ENCODE measurements around the gene STX16. TPM values are rescaled to one million over a fixed set of nuclear protein-coding genes. Genes with fewer than 3 reads are reported as not detected.
A peak's percentile ranks its signal among the peaks of the same experiment; 100 is the strongest.

STX16 gene
- total RNA-seq, 2 experiments from 2014 or later, result 101 to 110 TPM

DNA sequence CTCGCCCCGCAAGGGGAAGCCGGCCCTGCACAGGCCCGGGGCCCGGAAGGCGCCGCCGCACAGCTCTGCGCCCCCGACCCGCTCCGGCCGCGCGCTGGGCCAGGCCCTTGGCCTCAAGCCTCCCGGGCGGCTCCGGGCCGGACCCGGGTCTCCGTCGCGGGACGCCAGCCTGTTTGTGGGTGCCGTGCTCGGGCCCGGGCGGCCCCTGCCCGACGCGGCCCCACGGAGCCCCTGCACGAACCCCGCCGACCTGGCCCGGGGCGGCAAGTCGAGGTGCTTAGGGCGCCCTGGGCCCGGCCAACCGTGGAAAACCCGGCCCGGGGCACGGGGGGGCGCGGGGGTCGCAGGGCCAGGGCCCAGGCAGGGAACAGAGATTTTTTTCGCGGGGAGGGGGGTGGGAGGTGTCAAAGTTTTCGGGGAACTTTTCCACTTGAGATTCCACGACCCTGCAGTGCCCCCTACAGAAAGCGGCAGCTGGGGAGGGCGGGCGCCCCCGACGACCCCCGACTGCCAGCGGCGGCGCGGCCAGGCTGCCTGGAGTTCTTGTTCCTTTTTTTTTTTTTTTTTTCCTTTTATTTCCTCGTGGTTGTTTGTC, 805 bp upstream of the STX16 start:
- intact Hi-C loops (cut with DNase I, micrococcal nuclease), result loop anchor here (1.0 to 5.0 kb wide), 17 partner anchors 42 to 1298 kb away; partner anchors contain the start of genes GNAS (in 2 of the 2), GNAS-AS1 (in 1 of the 2), NELFCD (in 1 of the 2) and NPEPL1 (in 1 of the 2)
- DNase-seq (peak; percentile 53), ATAC-seq (no peak)
- peak overlapping the region; percentile 100 for H3K27ac Mint-ChIP-seq
- ChIA-PET POLR2A (interaction anchor here (0.5 to 2.6 kb wide), 3 partner anchors 10 to 415 kb away, joined by 3 to 23 read pairs (median 5); no protein-coding TSS in a partner anchor), CTCF (interaction anchor here (0.6 to 2.4 kb wide), 14 partner anchors 9 to 805 kb away, joined by 3 to 20 read pairs (median 3); no protein-coding TSS in a partner anchor)
- H3K4me1 Mint-ChIP-seq, result peaks cover 12% of the 10 kb centered on the region
- no peaks in the 10 kb centered on the region for H3K27me3 Mint-ChIP-seq
- H3K9me3 Mint-ChIP-seq (ENCODE audit: low read depth), result no peaks in the 10 kb centered on the region
- H3K36me3 Mint-ChIP-seq (ENCODE audit: low read depth), result peaks cover 23% of the 10 kb centered on the region
- H3K4me3 Mint-ChIP-seq, result peak overlapping the region; percentile 100

DNA sequence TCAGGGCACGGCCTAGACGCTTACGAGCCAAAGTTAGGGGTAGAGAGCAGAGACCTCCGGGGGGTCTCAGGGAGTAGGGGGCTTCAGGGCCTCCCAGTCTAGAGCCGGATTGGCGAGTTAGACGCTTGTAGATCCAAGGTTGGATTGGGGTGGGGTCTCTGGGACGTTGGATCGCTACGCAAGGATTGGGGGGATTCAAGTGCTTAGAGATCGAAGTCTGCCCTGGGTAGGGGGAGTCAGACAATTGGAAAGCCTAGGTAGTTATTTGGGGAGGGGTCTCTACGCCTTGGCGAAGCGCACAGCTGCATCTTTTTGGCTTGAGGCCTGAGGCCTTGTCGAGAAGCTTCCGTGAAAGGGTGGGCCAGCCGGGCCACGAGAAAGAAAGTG, 469 bp downstream of the STX16 start:
- H3K36me3 Mint-ChIP-seq (ENCODE audit: low read depth), result peaks cover 30% of the 10 kb centered on the region
- H3K27me3 Mint-ChIP-seq, result no peaks in the 10 kb centered on the region
- ChIA-PET CTCF (interaction anchor here (0.7 to 2.4 kb wide), 16 partner anchors 8 to 804 kb away, joined by 3 to 20 read pairs (median 4); no protein-coding TSS in a partner anchor), POLR2A (interaction anchor here (0.6 to 2.6 kb wide), 8 partner anchors 9 to 416 kb away, joined by 3 to 23 read pairs (median 4); no protein-coding TSS in a partner anchor)
- no peak for DNase-seq
- peak overlapping the region; percentile 100 for H3K4me3 Mint-ChIP-seq
- H3K27ac Mint-ChIP-seq, result peak overlapping the region; percentile 100
- no peaks in the 10 kb centered on the region for H3K9me3 Mint-ChIP-seq (ENCODE audit: low read depth)
- peaks cover 25% of the 10 kb centered on the region for H3K4me1 Mint-ChIP-seq
- no peak for ATAC-seq
- intact Hi-C loops (cut with DNase I, micrococcal nuclease), result loop anchor here (1.0 to 5.0 kb wide), 15 partner anchors 41 to 1299 kb away; partner anchors contain the start of genes NPEPL1 (in 2 of the 2), GNAS (in 1 of the 2), GNAS-AS1 (in 1 of the 2) and PMEPA1 (in 1 of the 2)

DNA sequence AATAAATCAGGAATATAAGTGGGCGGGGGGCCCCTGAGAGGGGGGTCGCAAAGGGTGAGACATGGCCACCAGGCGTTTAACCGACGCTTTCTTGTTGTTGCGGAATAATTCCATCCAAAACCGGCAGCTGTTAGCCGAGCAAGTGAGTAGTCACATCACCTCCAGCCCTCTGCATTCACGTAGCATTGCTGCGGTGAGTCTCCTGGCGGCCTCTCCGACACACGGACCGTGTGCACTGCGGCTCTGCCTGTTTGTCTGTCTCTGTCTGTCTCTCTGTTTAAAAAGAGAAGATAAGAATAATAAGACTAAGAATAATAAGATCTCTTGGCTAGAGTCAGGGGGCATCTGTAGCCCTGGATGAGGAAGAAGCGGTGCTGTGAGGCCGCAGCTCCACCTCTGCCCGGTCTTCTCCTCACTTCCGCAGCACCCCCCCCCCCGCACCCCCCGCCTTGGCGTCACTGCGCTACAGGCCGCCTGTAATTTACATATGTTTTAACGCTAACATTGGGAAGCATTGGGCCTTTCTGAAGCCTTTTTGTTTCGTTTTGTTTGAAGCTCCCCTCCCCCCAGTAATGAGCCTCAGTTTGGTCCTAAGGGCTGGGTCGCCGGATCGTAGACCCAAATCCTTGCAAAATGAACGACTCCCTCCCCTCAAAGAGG, 993 bp downstream of the STX16 start:
- no peaks in the 10 kb centered on the region for H3K9me3 Mint-ChIP-seq (ENCODE audit: low read depth)
- CTCF ChIA-PET, result interaction anchor here (0.6 to 1.1 kb wide), 8 partner anchors 11 to 1254 kb away, joined by 3 to 6 read pairs (median 3); no protein-coding TSS in a partner anchor

DNA sequence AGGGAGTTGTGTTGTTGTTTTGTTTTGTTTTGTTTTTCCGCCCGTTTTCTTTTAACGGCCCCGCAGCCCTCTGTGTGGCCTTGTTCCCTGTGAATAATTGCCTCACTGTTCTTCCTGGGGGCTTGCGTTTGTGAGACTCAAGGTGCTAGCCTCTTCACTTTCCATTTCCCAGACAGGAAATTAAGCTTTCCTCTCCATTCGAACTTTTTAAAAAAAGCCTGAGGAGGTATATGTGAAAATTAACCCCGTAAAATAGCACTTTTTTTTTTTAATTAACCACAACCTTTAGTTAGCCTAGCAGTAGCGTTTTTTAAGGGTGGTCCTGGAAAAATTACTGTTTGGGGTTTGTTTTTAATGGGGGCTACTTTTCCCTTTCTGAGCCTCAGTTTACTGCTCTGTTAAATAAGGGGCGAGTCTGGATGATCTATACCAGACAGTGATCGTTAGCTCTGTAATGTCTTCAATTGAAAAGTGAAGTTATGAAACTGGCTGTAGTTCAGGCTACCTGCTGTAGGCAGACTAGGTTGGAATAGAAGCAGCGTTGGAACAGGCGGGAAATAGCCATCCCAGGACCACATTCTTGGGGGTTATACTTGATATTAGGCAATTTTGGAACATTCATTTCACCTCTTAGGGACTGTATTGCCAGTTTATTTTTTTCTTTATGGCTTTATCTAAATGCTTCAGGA, 1.7 kb downstream of the STX16 start:
- H3K36me3 Mint-ChIP-seq (ENCODE audit: low read depth), result peaks cover 31% of the 10 kb centered on the region
- intact Hi-C loops (cut with DNase I, micrococcal nuclease), result loop anchor here (1.0 to 5.0 kb wide), 12 partner anchors 9 to 1300 kb away; partner anchors contain the start of genes ATP5F1E (in 1 of the 2), GNAS (in 1 of the 2), GNAS-AS1 (in 1 of the 2) and NPEPL1 (in 1 of the 2)
- peaks cover 37% of the 10 kb centered on the region for H3K4me1 Mint-ChIP-seq
- peak overlapping the region; percentile 100 for H3K4me3 Mint-ChIP-seq
- DNase-seq (no peak), ATAC-seq (no peak)
- H3K27me3 Mint-ChIP-seq, result no peaks in the 10 kb centered on the region
- H3K27ac Mint-ChIP-seq, result peak overlapping the region; percentile 100
- ChIA-PET POLR2A (interaction anchor here (0.6 to 2.6 kb wide), 4 partner anchors 8 to 1280 kb away, joined by 3 to 23 read pairs (median 6); partner anchors contain the start of gene SYCP2), CTCF (interaction anchor here (0.6 to 1.1 kb wide), 5 partner anchors 14 to 1255 kb away, joined by 3 to 5 read pairs (median 3); no protein-coding TSS in a partner anchor)
- H3K9me3 Mint-ChIP-seq (ENCODE audit: low read depth), result no peaks in the 10 kb centered on the region

More for the DNA sequence above, 993 bp downstream of the STX16 start:
- Mint-ChIP-seq H3K36me3 (ENCODE audit: low read depth) (peaks cover 30% of the 10 kb centered on the region), H3K27me3 (no peaks in the 10 kb centered on the region), H3K4me3 (peak overlapping the region; percentile 100), H3K4me1 (peaks cover 30% of the 10 kb centered on the region), H3K27ac (peak overlapping the region; percentile 100)
- POLR2A ChIA-PET, result interaction anchor here (0.6 to 2.6 kb wide), 8 partner anchors 8 to 1281 kb away, joined by 3 to 23 read pairs (median 4); partner anchors contain the start of gene SYCP2
- ATAC-seq (peak; percentile 45), DNase-seq (peak; percentile 77)
- intact Hi-C loops (cut with DNase I, micrococcal nuclease), result loop anchor here (1.0 to 5.0 kb wide), 19 partner anchors 9 to 1300 kb away; partner anchors contain the start of genes NPEPL1 (in 2 of the 2), ATP5F1E (in 1 of the 2), GNAS (in 1 of the 2) and GNAS-AS1 (in 1 of the 2)

DNA sequence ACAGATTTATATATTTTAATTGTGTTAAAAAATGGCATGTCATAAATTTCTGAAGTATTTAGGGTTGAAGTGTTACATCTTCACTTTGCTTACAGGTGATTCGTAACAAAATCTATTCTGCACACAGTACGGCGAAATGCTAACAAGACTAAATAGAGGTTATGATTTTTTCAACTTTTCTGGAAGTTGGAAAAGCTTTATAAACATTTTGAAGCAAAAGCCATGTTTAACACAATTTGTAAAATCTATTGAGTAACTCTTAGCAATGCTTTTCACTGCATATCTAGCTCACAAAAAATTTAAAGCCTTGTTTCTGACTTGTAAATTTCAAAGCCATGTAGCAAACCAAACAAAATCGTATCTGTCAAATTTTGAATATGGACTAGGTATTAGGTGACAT, 3.3 kb downstream of the STX16 start:
- H3K27me3 Mint-ChIP-seq, result no peaks in the 10 kb centered on the region
- CTCF ChIA-PET, result interaction anchor here (1.4 kb wide), 1 partner anchor 37 kb away, joined by 3 read pairs; no protein-coding TSS in a partner anchor

DNA sequence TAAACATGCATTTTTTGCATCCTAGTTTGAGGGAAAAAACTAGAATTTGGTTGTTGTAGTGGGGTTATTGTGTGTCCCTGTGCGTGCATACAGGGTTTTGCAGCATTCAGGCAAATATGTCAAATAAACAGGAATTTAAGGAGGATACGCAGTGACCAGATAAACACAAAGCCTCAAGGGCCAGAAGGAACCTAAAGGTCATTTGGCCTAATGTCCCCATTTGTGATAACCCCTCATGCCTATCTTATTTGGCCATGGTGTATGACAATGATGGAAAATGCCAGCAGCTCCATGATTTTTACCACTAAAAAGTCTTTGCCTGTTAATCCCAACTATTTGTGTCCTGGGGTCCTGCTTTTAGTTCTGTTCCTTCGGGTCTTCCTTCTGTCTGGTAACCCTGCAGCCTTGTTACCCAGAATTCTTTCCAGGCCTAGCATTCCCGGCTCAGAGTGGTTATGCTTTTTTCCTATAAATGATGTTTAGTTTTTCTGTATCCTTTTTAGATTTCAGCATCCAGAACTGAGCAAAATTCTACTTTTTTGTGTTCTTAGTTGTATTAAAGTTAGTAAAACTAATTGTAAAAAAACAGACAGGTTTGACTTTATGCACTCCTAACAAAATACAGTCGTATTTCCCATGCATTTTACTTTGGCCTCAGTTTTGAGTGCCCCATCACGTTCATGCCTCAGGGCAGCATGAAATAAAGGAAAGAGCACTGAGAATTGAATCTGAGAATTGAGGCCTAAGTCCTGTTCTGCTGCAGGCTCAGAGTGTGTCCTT, 4.4 kb downstream of the STX16 start:
- Mint-ChIP-seq H3K27ac (peak overlapping the region; percentile 77), H3K4me3 (peak overlapping the region; percentile 26), H3K9me3 (ENCODE audit: low read depth) (no peaks in the 10 kb centered on the region), H3K4me1 (peaks cover 61% of the 10 kb centered on the region), H3K36me3 (ENCODE audit: low read depth) (peaks cover 41% of the 10 kb centered on the region), H3K27me3 (no peaks in the 10 kb centered on the region)
- intact Hi-C loops (cut with DNase I, micrococcal nuclease), result loop anchor here in 1 of 2 experiments (2.0 kb wide), 1 partner anchor 373 kb away; no protein-coding TSS in a partner anchor
- CTCF ChIA-PET, result no interaction called here
- POLR2A ChIA-PET, result no interaction called here
- ATAC-seq (no peak), DNase-seq (no peak)

More for the DNA sequence above, 3.3 kb downstream of the STX16 start:
- intact Hi-C loops (cut with DNase I, micrococcal nuclease), result loop anchor here (5.0 kb wide), 8 partner anchors 38 to 1302 kb away; partner anchors contain the start of genes GNAS (in 1 of the 2), GNAS-AS1 (in 1 of the 2), NPEPL1 (in 1 of the 2) and PMEPA1 (in 1 of the 2)
- Mint-ChIP-seq H3K9me3 (ENCODE audit: low read depth) (no peaks in the 10 kb centered on the region), H3K27ac (no peak overlapping the region), H3K36me3 (ENCODE audit: low read depth) (peaks cover 37% of the 10 kb centered on the region), H3K4me3 (peak overlapping the region; percentile 15), H3K4me1 (peaks cover 50% of the 10 kb centered on the region)
- POLR2A ChIA-PET, result interaction anchor here (0.6 kb wide), 1 partner anchor 39 kb away, joined by 3 read pairs; no protein-coding TSS in a partner anchor
- ATAC-seq, result no peak
- no peak for DNase-seq

DNA sequence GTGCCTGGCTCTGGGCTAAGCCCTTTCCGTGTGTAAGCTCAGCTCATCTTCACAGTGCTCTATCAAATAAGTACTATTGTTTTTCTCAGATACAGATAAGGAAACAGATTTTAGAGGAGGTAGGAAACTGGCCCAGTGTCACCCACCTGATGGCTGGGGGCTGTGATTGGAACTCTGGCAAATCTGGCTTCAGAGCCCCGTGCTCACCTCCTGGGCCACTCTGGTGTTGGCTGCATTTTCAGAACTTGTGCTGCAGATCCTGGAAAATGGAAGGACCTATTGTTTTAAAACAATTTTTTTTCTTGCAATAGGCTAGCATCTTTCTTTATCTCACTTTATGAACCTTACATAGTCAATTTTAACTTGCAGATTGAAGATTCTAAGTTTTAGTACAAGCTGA, 5.7 kb downstream of the STX16 start:
- H3K4me3 Mint-ChIP-seq, result peak overlapping the region; percentile 26
- peaks cover 72% of the 10 kb centered on the region for H3K4me1 Mint-ChIP-seq
- ChIA-PET CTCF (interaction anchor here (0.8 to 1.4 kb wide), 3 partner anchors 13 to 175 kb away, joined by 3 read pairs; no protein-coding TSS in a partner anchor), POLR2A (no interaction called here)
- intact Hi-C loops (cut with DNase I, micrococcal nuclease), result loop anchor here in 1 of 2 experiments (2.0 kb wide), 1 partner anchor 372 kb away; no protein-coding TSS in a partner anchor
- peaks cover 40% of the 10 kb centered on the region for H3K36me3 Mint-ChIP-seq (ENCODE audit: low read depth)
- peak overlapping the region; percentile 77 for H3K27ac Mint-ChIP-seq
- H3K27me3 Mint-ChIP-seq, result no peaks in the 10 kb centered on the region
- DNase-seq (no peak), ATAC-seq (no peak)
- no peaks in the 10 kb centered on the region for H3K9me3 Mint-ChIP-seq (ENCODE audit: low read depth)

DNA sequence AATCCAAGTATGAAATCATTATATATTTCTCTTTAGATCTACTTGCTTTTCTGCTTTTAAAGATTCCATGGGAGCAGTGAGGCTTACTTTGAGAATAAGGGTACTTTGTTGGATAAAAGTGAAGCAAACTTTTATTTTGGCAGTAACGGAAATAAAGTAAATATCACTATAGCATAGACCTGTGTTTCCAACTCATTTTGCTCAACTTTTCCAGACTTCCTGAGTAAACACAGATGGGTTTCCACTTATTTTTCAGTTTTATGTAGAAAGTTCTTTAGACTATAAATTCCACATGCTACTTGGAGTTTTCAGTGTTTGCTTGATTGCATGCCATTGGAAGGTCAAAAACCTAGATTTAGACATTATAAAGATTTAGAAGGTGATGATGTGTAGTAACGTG, 6.2 kb downstream of the STX16 start:
- no peaks in the 10 kb centered on the region for H3K27me3 Mint-ChIP-seq
- peak overlapping the region; percentile 77 for H3K27ac Mint-ChIP-seq
- peak overlapping the region; percentile 26 for H3K4me3 Mint-ChIP-seq
- intact Hi-C loops (cut with DNase I, micrococcal nuclease), result loop anchor here in 1 of 2 experiments (2.0 kb wide), 1 partner anchor 372 kb away; no protein-coding TSS in a partner anchor
- H3K36me3 Mint-ChIP-seq (ENCODE audit: low read depth), result peaks cover 40% of the 10 kb centered on the region
- POLR2A ChIA-PET, result no interaction called here
- ATAC-seq (no peak), DNase-seq (no peak)
- H3K4me1 Mint-ChIP-seq, result peaks cover 76% of the 10 kb centered on the region
- H3K9me3 Mint-ChIP-seq (ENCODE audit: low read depth), result no peaks in the 10 kb centered on the region
- CTCF ChIA-PET, result interaction anchor here (1.3 to 1.8 kb wide), 4 partner anchors 10 to 34 kb away, joined by 3 to 8 read pairs (median 6); no protein-coding TSS in a partner anchor

DNA sequence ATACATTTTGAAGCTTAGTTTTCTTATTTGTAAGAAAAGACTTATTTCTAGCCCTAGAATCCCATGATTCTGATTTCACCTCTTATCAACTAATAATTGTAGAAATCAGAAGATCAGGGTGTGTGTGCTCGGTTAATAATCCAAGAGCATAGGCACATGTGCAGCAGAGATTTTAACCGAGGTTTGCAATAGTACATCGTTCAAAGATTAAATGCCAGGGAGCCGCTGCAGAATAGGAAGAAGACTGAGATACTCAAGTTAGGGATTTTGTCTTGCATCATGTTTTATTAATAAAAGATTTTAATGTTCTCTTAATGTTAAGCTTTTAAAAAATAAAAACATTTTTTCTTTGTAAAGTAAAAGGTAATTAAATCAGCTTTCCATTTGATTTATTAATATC, 6.9 kb downstream of the STX16 start:
- peaks cover 78% of the 10 kb centered on the region for H3K4me1 Mint-ChIP-seq
- ChIA-PET CTCF (interaction anchor here (1.7 to 1.8 kb wide), 2 partner anchors 9 to 33 kb away, joined by 8 read pairs; no protein-coding TSS in a partner anchor), POLR2A (no interaction called here)
- intact Hi-C loops (cut with DNase I, micrococcal nuclease), result loop anchor here in 1 of 2 experiments (2.0 kb wide), 1 partner anchor 371 kb away; no protein-coding TSS in a partner anchor
- no peaks in the 10 kb centered on the region for H3K27me3 Mint-ChIP-seq
- ATAC-seq (no peak), DNase-seq (no peak)
- peak overlapping the region; percentile 77 for H3K27ac Mint-ChIP-seq
- peaks cover 35% of the 10 kb centered on the region for H3K36me3 Mint-ChIP-seq (ENCODE audit: low read depth)
- peak overlapping the region; percentile 26 for H3K4me3 Mint-ChIP-seq
- no peaks in the 10 kb centered on the region for H3K9me3 Mint-ChIP-seq (ENCODE audit: low read depth)

Data from activated CD4-positive, alpha-beta T cell treated with anti-CD3 and anti-CD28 coated beads for 36 hours (primary cell).